Kasumi-1 (cell line): ENCODE results near the gene LRBA.

ENCODE experiments used
- DNase-seq, 2 experiments: peaks; one replicate each; lab custom pipeline; 2025; lab: John Stamatoyannopoulos, UW

LRBA gene

DNA sequence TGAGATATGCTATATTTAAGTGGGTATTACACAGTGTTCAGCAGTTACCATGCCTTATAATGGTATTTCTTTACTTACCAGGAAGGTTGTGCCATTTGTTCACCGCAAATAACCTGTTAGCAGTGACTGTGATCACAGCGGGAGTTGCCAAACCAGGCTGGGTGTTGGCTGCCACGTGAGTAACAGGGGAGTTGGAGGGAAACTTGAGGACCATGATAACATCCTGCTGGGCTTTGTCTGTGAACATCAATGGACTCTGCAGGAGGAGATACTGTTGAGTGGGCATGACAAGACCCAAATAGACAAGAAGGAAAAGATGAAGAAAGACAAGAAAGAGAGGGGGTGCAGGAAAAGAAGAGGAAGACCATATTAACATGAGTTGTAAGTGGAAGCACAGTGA lies 694.0 kb downstream of the LRBA start:
- DNase-seq: no peak

DNA sequence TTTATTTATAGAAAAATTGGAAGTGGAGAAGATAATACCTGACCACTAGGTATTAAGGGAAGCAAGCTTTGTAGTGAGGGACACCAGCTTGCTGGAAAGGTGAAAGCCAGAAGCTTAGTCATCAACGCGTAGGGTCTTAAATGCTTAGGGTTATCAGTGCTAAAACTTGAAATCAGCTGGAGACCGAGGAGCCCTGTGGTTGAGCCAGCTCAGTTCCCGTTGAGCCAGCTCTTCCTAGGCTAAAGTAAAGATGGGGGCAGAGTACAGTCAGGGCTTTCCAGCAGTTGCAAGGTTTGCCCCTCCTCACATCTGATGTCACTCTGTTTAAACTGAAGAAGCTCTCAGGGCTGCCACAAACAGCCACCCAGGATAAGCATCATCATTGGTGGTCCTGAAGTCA lies 696.1 kb downstream of the LRBA start:
- no peak for DNase-seq

DNA sequence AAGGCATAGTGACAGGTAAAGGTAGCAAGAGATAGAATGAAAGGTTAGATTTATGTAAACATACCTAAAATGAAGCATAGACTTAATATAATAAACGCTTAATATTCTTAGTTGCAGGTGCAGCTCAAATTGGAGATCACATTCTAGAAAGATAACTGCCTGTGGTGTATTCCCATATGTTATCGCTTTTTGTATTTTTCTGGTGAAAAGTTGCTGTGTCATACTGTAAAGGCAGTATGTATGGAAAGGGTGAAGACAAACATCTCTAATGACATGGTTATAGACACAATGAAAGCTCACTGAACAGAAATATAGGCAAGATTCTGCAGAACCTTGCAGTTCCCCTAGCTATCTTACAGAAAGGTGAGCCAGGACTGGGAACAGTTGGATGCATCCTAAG lies 696.6 kb downstream of the LRBA start:
- no peak for DNase-seq

DNA sequence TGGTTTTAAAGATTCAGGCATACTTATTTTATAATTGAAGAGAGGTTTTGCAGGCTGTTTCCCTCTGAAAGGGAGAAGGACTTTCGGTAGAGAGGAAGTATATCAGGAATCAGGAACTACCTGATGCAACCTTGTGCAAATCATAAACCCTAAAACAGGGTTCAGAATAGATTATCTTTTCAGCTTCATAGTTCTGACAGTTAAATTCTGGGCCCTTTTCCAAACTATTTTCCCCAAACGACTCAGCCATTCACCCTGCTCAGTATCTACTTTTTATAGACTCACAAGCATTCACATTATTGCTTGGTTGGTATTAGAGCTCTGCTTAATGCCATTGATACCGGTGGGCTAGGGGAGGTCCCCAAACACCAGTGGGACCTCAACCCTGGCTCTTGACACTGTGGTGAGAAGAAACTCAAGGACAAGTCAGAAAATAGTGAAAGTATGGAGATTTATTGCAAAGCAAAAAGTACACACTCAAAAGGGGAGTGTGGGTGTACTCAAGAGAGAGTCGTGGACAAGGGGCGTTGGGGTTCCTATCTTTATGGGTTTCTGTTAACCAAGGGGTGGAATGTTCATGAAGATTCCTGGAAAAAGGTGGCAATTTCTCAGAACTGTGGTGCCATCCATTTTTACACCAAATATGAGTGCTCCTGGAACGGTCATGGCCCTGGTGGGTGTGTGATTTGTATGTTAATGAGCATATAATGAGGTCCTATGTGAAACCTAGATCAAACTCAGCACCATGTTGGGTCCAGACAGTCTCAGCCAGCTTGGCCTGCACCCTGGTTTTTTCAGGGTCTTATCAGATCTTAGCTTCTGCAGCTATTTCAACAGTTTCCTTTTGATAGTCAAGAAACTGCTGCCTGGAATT lies 698.5 kb downstream of the LRBA start:
- peak; percentile 6 to 28 for DNase-seq

- DNase-seq: no peak
Observed at GRCh38 chr4:150315691-150316090, 699.4 kb downstream of the LRBA start.

DNA sequence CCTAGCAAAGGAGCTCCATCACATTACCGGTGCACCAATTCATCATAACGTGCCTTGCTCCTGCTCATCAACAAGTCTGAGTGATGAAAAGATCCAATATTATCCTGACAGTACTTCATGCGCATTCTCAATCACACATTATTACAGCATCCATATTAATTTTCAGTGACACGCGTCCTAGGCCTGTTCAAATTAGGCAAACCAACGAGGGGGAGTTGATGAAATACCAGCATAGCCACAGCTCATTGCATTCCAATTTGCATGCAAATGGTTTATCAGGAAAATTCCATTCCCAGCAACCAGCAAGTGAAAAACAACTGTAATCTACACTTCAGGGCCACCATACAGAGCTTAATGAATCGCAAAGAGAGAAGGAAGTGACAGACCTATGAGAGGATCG lies 699.9 kb downstream of the LRBA start:
- no peak for DNase-seq

DNA sequence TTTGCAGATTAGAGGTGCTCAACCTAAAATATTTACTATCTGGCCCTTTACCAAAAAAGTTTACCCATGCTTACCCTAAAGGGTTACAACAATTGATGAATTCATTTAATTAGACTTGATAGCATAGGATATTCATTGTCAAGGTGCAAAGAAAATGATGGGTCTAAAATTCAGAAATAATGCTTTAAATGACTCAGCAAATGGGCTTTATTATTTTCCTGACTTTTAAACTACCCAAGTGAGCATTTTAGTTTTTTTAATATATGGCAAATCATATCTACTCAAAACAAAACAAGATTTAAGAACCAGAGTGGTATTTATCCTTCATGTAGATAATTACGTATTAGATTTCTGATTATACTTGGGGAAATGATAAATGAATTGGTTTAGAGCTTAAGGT lies 701.1 kb downstream of the LRBA start:
- no peak for DNase-seq

- no peak for DNase-seq
Observed at GRCh38 chr4:150310159-150310895, 704.8 kb downstream of the LRBA start.

DNA sequence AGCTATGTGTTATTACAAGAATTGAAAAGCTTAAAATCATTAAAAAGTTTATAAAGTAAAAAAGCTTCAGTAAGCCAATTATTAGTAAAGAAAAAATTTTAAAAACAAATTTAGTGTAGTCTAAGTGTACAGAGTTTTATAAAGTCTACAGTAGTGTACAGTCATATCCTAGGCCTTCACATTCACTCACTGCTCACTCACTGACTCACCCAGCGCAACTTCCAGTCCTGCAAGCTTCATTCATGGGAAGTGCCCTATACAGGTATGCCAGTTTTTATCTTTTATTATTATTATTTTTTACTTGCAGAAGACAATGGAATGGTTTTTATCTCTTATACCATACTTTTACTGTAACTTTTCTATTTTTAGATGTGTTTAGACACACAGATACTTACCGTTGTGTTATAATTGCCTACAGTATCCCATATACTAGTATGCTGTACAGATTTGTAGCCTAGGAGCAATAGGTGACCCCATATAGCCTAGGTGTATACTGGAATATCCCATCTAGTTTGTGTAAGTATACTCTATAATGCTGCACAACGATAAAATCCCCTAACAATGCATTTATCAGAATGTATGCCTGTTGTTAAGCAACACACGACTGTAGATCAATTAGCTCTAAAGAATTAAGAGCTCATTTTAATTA lies 706.1 kb downstream of the LRBA start:
- no peak for DNase-seq

DNA sequence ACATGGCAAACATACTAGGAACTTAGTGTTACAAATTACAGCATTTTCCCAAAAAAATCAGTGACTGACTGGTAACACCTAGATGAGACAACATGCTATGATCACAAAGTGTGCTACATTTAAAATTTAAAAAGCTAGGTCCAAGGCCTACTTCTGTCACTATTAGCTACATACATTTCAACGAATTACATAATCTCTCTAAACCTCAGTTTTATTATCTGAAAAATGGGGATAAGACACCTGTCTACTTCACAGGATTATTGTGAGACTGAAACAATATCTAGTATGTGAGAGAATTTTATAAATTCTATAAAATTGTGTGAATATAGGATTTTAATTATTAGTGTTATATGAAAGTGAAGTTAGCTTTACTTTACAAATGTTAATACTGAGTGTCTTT lies 708.4 kb downstream of the LRBA start:
- no peak for DNase-seq

GRCh38 chr4:150305995-150306394 lies 709.1 kb downstream of the LRBA start:
- DNase-seq: no peak

GRCh38 chr4:150302553-150302952 lies 712.5 kb downstream of the LRBA start:
- DNase-seq: peak; percentile 64 to 77

DNA sequence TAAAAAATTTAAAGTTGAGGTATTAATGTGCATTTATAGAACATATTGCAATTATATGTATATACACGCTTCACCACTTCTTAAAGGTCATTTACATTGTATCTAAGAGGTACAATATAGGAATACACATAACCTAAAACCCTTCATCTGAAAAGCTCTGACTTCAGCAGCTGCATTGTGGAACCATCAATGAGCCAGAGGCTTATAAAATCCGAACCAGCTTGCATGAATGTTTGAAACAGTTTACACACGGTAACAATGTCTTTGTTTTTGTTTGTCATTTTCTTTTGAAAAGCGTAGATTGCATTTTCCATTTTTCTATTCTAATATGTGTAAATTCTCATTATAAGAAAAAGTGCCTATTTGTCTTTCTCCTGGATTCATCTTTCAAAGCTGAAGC lies 715.3 kb downstream of the LRBA start:
- no peak for DNase-seq

DNA sequence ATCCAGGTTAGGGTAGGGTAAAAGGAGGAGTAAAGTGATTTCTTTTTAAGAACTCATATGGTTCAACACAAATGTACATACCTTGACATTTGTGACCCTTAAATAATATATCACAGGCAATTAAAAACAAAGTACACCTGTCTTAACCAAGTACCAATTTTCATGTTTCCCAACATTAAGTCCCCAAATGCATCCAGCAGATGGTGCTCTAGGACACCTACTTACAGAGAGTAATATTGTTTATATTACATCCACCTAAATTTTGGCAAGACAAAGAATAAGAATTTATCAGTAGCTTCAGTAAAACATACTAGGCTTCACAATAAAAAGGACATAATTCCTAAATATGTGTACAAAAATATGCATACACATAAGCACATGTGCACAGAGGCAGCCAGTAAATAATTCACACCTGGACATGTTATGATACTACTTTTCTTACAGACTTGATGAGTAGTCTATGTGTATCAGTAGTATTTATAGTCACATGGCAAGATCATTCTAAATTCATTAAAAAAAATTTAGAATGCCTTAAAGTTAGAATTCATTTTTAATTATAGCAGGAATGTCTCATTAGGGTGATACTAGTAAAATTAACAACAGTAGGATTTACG lies 717.1 kb downstream of the LRBA start:
- DNase-seq: peak; percentile 33 to 54

DNA sequence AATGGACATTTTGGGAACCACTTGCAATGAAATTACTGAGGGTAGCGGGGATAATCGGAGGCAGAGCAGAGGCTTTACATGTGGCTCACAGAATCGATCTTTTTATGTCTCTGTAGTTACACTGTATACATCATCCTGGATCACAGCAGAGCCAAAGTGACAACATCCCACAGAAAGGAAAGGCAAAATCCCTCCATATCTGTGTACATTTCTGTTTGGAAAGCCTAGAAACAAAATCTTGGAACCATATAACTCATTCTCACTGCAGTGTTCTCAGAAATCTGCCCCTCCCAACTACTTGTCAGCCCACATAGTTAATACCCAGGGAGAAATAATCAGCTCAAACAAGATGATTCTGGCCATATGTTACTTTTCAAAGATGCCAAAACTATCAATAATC lies 725.2 kb downstream of the LRBA start:
- DNase-seq: no peak

DNA sequence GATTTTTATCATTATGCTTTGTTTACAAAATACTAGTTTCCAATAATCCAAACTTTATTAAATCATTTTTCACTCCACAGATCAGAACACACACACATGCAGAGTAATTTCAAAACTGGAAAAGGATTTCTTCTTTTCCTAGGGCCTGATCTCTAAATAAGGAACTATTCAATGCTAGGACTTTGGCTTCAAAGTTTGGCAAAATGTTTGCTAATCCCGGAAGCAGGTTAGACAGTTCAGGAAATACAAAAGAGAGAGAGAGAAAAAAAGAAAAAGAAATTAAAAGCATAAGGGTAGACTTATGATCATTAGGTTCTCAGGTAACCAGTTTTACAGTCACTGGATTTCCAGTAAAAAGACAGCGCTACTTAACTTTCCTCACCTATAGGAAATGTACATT lies 725.9 kb downstream of the LRBA start:
- no peak for DNase-seq

DNA sequence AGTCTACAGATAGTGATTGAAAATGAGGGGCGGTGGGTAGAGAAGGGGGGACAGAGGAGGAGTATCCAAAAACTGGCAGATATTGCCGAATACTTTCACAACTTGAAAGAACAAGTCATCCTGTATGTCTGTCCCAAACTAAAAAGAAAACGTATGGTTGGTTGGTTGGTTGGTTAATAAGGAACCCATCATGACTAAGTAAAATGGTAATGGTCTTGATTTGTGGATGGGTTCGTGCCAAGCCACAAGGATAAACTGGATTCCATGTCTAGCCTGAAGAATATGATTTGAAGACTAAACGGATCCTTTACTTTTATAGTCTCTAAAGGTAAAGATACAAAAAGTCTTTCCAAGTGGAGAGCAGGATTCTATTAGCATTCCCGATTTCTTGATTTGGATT lies 728.4 kb downstream of the LRBA start:
- DNase-seq: no peak

DNA sequence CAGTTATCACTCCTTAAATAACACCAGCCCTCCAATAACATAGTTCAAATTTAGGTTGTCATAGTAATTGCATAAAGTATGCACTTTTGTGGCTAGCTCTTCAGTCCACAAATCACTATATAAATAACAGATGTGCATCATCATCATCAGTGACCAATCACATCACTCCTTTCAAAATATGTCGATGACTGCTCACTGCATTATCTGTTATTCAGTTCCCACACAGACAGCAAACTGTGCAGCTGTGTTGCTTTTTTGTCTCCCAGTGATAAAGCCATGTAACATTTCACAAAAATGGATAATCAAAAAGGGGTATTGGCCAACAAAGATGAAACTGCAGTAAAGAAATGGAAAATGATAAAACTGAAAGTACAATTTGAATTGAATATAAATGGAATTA lies 731.4 kb downstream of the LRBA start:
- DNase-seq: no peak

- DNase-seq: no peak
Observed at GRCh38 chr4:150280975-150281374, 734.1 kb downstream of the LRBA start.

DNA sequence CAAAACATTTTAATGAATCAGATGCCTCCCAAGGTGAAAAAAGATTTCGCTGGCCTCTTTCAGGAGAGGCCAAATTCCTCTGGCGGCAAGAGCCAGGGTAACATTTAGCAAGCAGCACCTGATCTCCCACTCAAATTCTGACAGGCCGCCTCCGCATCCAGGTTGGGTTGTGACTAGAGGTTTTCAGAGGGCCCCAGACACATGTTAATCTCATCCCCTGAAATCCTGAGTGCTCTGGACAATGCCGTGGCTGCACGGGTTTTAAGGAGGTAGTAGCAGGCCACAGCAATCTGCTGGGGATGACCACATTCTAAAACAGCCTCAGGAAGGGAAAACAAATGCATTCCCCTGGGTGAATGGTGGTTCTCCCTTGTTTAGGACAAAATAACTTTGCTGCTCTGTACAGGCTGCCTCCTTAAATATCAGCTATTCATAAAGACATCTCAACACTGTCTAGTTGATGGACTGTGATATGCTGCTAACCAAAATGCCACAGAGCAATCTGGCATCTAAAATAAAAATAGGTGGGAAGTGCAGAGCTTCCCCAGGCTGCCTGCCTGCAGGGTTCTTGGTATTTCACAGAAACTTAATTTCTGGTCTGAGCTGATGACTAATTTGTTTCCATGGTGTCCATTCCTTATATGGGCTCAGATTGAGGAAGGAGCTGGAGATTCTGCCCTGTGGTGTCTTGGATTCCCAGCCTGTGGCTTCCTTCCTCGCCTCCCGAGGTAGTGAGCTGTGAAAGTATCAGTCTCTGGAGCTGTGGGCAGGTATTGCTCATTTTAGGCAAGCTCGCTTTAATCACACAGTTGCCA lies 734.8 kb downstream of the LRBA start:
- DNase-seq: peak; percentile 93 to 94

- no peak for DNase-seq
Observed at GRCh38 chr4:150278206-150278605, 736.9 kb downstream of the LRBA start.

DNA sequence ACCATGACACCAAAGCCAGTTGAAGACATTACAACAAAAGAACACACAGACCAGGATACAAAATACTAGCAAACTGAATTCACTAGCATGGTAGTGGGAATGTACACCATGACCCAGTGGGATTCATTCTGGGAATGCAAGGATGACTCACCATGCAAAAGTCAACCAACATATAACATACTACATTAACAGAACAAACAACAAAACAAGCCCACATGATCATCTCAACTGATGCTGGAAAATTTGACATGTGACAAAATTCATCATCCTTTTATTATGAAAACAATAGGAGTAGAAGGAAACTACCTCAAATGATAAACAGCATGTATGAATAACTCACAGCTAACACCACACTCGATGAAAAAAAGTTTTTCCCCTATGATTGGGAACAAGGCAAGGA lies 746.6 kb downstream of the LRBA start:
- DNase-seq: no peak
